GM21423 (cell line): ENCODE measurements around the gene FOXA1.

Experiments used
- ATAC-seq: cut with Tn5 transposase; IDR thresholded peaks from one replicate; pipeline ENCODE4 v1.9.1; 2021; ENCODE audit warnings: mild to moderate bottlenecking, moderate library complexity; ENCODE audit not compliant: unreplicated experiment

FOXA1 gene

GRCh38 chr14:37590428-37591139, 4.5 kb downstream of the FOXA1 start:
- no peak for ATAC-seq

GRCh38 chr14:37589715-37590427, 5.2 kb downstream of the FOXA1 start:
- ATAC-seq = no peak

GRCh38 chr14:37588956-37589714, 5.9 kb downstream of the FOXA1 start:
- no peak for ATAC-seq

GRCh38 chr14:37588667-37588955, 6.4 kb downstream of the FOXA1 start:
- ATAC-seq = no peak

- ATAC-seq = no peak
These were observed 7.0 kb downstream of the FOXA1 start for GRCh38 chr14:37587881-37588666.

GRCh38 chr14:37587131-37587803, 7.8 kb downstream of the FOXA1 start:
- no peak for ATAC-seq

GRCh38 chr14:37586797-37587130, 8.3 kb downstream of the FOXA1 start:
- no peak for ATAC-seq

- no peak for ATAC-seq
These were observed 8.9 kb downstream of the FOXA1 start for GRCh38 chr14:37585971-37586796.

- no peak for ATAC-seq
These were observed 9.9 kb downstream of the FOXA1 start for GRCh38 chr14:37585101-37585511.

- no peak for ATAC-seq
These were observed 10.6 kb downstream of the FOXA1 start for GRCh38 chr14:37584211-37585100.

- ATAC-seq = no peak
These were observed 11.5 kb downstream of the FOXA1 start for GRCh38 chr14:37583358-37584210.

- no peak for ATAC-seq
These were observed 14.9 kb downstream of the FOXA1 start for GRCh38 chr14:37580146-37580545.

GRCh38 chr14:37579274-37579673, 15.8 kb downstream of the FOXA1 start:
- ATAC-seq = no peak

GRCh38 chr14:37573356-37573755, 21.7 kb downstream of the FOXA1 start:
- no peak for ATAC-seq

- no peak for ATAC-seq
These were observed 23.7 kb downstream of the FOXA1 start for GRCh38 chr14:37571391-37571790.

- ATAC-seq = no peak
These were observed 25.3 kb downstream of the FOXA1 start for GRCh38 chr14:37569729-37570128.

- no peak for ATAC-seq
These were observed 28.2 kb downstream of the FOXA1 start for GRCh38 chr14:37566811-37567371.

GRCh38 chr14:37565550-37565949, 29.5 kb downstream of the FOXA1 start:
- ATAC-seq = no peak
